IPS-15b (cell line): ENCODE measurements around the gene ZBTB39.

Source experiments
- H3K27me3 ChIP-seq: one replicate; pipeline ENCODE4 v1.6.1; 2013; ENCODE audit warnings: low read length; ENCODE audit not compliant: control insufficient read depth, insufficient read depth
- H3K36me3 ChIP-seq: one replicate; pipeline ENCODE4 v1.6.1; 2013; ENCODE audit warnings: low read length; ENCODE audit not compliant: control insufficient read depth, insufficient read depth
- H3K4me1 ChIP-seq: one replicate; pipeline ENCODE4 v1.6.1; 2013; ENCODE audit warnings: mild to moderate bottlenecking, low read length; ENCODE audit not compliant: control insufficient read depth, insufficient read depth
- H3K4me3 ChIP-seq: one replicate; pipeline ENCODE4 v1.5.1; 2013; ENCODE audit warnings: low read depth, low read length
- H3K9ac ChIP-seq: one replicate; pipeline ENCODE4 v1.6.1; 2013; ENCODE audit warnings: low read depth, mild to moderate bottlenecking, low read length
- H3K9me3 ChIP-seq: one replicate; pipeline ENCODE4 v1.6.1; 2013; ENCODE audit warnings: mild to moderate bottlenecking, low read length; ENCODE audit not compliant: control insufficient read depth, insufficient read depth

Gene ZBTB39

GRCh38 chr12:57009949-57010626, 3.7 kb upstream of the ZBTB39 start:
- H3K9me3 ChIP-seq, result no peaks in the 10 kb centered on the region
- H3K27me3 ChIP-seq, result no peaks in the 10 kb centered on the region
- H3K9ac ChIP-seq, result no peak overlapping the region
- peaks cover 13% of the 10 kb centered on the region for H3K4me1 ChIP-seq
- H3K4me3 ChIP-seq, result no peak overlapping the region
- H3K36me3 ChIP-seq, result no peaks in the 10 kb centered on the region

- Histone ChIP-seq H3K27me3 (no peaks in the 10 kb centered on the region), H3K9ac (no peak overlapping the region), H3K4me3 (no peak overlapping the region), H3K9me3 (no peaks in the 10 kb centered on the region), H3K4me1 (peaks cover 13% of the 10 kb centered on the region), H3K36me3 (peaks cover 15% of the 10 kb centered on the region)
Observed at GRCh38 chr12:57008178-57008577, 1.8 kb upstream of the ZBTB39 start.

- H3K27me3 ChIP-seq, result no peaks in the 10 kb centered on the region
- no peak overlapping the region for H3K9ac ChIP-seq
- H3K4me3 ChIP-seq, result no peak overlapping the region
- H3K4me1 ChIP-seq, result peaks cover 13% of the 10 kb centered on the region
- peaks cover 23% of the 10 kb centered on the region for H3K36me3 ChIP-seq
- no peaks in the 10 kb centered on the region for H3K9me3 ChIP-seq
Observed at GRCh38 chr12:57006809-57007475, 596 bp upstream of the ZBTB39 start.

- Histone ChIP-seq H3K4me1 (peaks cover 1% of the 10 kb centered on the region), H3K9ac (no peak overlapping the region), H3K4me3 (no peak overlapping the region), H3K9me3 (no peaks in the 10 kb centered on the region), H3K36me3 (peaks cover 28% of the 10 kb centered on the region), H3K27me3 (no peaks in the 10 kb centered on the region)
Observed at GRCh38 chr12:57004651-57005050, 1.7 kb downstream of the ZBTB39 start.

GRCh38 chr12:57003395-57003794, 3.0 kb downstream of the ZBTB39 start:
- H3K36me3 ChIP-seq, result peaks cover 28% of the 10 kb centered on the region
- no peaks in the 10 kb centered on the region for H3K9me3 ChIP-seq
- H3K4me1 ChIP-seq, result no peaks in the 10 kb centered on the region
- H3K27me3 ChIP-seq, result no peaks in the 10 kb centered on the region
- H3K4me3 ChIP-seq, result no peak overlapping the region
- no peak overlapping the region for H3K9ac ChIP-seq

GRCh38 chr12:57001448-57001906, 4.9 kb downstream of the ZBTB39 start:
- H3K4me1 ChIP-seq, result no peaks in the 10 kb centered on the region
- no peak overlapping the region for H3K9ac ChIP-seq
- no peaks in the 10 kb centered on the region for H3K9me3 ChIP-seq
- peaks cover 30% of the 10 kb centered on the region for H3K36me3 ChIP-seq
- no peak overlapping the region for H3K4me3 ChIP-seq
- H3K27me3 ChIP-seq, result no peaks in the 10 kb centered on the region

GRCh38 chr12:57000393-57000792, 6.0 kb downstream of the ZBTB39 start:
- no peaks in the 10 kb centered on the region for H3K9me3 ChIP-seq
- no peaks in the 10 kb centered on the region for H3K4me1 ChIP-seq
- H3K27me3 ChIP-seq, result no peaks in the 10 kb centered on the region
- H3K4me3 ChIP-seq, result no peak overlapping the region
- peaks cover 36% of the 10 kb centered on the region for H3K36me3 ChIP-seq
- H3K9ac ChIP-seq, result no peak overlapping the region

GRCh38 chr12:56999456-56999855, 6.9 kb downstream of the ZBTB39 start:
- Histone ChIP-seq H3K36me3 (peaks cover 37% of the 10 kb centered on the region), H3K9ac (no peak overlapping the region), H3K4me1 (no peaks in the 10 kb centered on the region)

GRCh38 chr12:56998981-56999380, 7.4 kb downstream of the ZBTB39 start:
- Histone ChIP-seq H3K36me3 (peaks cover 33% of the 10 kb centered on the region), H3K9ac (no peak overlapping the region), H3K4me1 (no peaks in the 10 kb centered on the region), H3K9me3 (no peaks in the 10 kb centered on the region), H3K4me3 (no peak overlapping the region), H3K27me3 (no peaks in the 10 kb centered on the region)

More at GRCh38 chr12:56999456-56999855, 6.9 kb downstream of the ZBTB39 start:
- Histone ChIP-seq H3K4me3 (no peak overlapping the region), H3K9me3 (no peaks in the 10 kb centered on the region), H3K27me3 (no peaks in the 10 kb centered on the region)

- H3K27me3 ChIP-seq, result no peaks in the 10 kb centered on the region
- no peak overlapping the region for H3K9ac ChIP-seq
- no peaks in the 10 kb centered on the region for H3K9me3 ChIP-seq
- peaks cover 2% of the 10 kb centered on the region for H3K4me1 ChIP-seq
- H3K4me3 ChIP-seq, result no peak overlapping the region
- peaks cover 26% of the 10 kb centered on the region for H3K36me3 ChIP-seq
Observed at GRCh38 chr12:56998316-56998715, 8.0 kb downstream of the ZBTB39 start.

- no peak overlapping the region for H3K4me3 ChIP-seq
- H3K27me3 ChIP-seq, result no peaks in the 10 kb centered on the region
- H3K36me3 ChIP-seq, result peaks cover 17% of the 10 kb centered on the region
- no peaks in the 10 kb centered on the region for H3K9me3 ChIP-seq
- H3K4me1 ChIP-seq, result peaks cover 2% of the 10 kb centered on the region
- H3K9ac ChIP-seq, result no peak overlapping the region
Observed at GRCh38 chr12:56996793-56997545, 9.4 kb downstream of the ZBTB39 start.
